MCF 10A (cell line): Measurements from ENCODE around the gene KCNA10. TPM values are rescaled to one million over a fixed set of nuclear protein-coding genes. Genes with fewer than 3 reads are reported as not detected.

Experiments
- BruUV-seq: library from RNA; stranded (reverse); fragments of 400-500 nt; replicated peaks from 2 replicates; lab custom pipeline; 2021; lab: Mats Ljungman, UMichigan
- CTCF ChIA-PET: fragments of 300-600 bp; sonication (Branson Sonifier 250); formaldehyde crosslinking; extraction: SDS; loops from one replicate; lab custom pipeline; 2021; ENCODE audit warnings: antibody characterized with exemption, inconsistent platforms; lab: Yijun Ruan, JAX
- POLR2A ChIA-PET: fragments of 300-600, 350-650 bp; sonication (Branson Sonifier 250); formaldehyde crosslinking; extraction: SDS; loops from one replicate; lab custom pipeline; 2020; ENCODE audit warnings: antibody characterized with exemption, inconsistent platforms; lab: Yijun Ruan, JAX
- DNase-seq: peaks from one replicate; pipeline ENCODE4 v3.0.0-alpha.2; 2018; ENCODE audit not compliant: unreplicated experiment
- H3K27ac Mint-ChIP-seq: one replicate; pipeline ENCODE4 v1.8.0; 2022; ENCODE audit warnings: mild to moderate bottlenecking, low read depth, mixed read lengths; ENCODE audit not compliant: unreplicated experiment
- H3K27me3 Mint-ChIP-seq: one replicate; pipeline ENCODE4 v1.8.0; 2022; ENCODE audit warnings: mixed read lengths; ENCODE audit not compliant: insufficient read depth, unreplicated experiment
- H3K36me3 Mint-ChIP-seq: one replicate; pipeline ENCODE4 v1.8.0; 2022; ENCODE audit warnings: mild to moderate bottlenecking, moderate library complexity, mixed read lengths; ENCODE audit not compliant: insufficient read depth, unreplicated experiment
- H3K4me1 Mint-ChIP-seq: one replicate; pipeline ENCODE4 v1.8.0; 2022; ENCODE audit warnings: mixed read lengths; ENCODE audit not compliant: insufficient read depth, unreplicated experiment
- H3K4me3 Mint-ChIP-seq: one replicate; pipeline ENCODE4 v1.8.0; 2022; ENCODE audit warnings: mild to moderate bottlenecking, moderate library complexity, mixed read lengths; ENCODE audit not compliant: unreplicated experiment
- H3K9me3 Mint-ChIP-seq: one replicate; pipeline ENCODE4 v1.8.0; 2022; ENCODE audit warnings: mixed read lengths; ENCODE audit not compliant: unreplicated experiment
- CTCF ChIP-seq: fragments of 200-600 bp; IDR thresholded peaks from one replicate; pipeline ENCODE4 v1.8.0; 2022; ENCODE audit warnings: antibody characterized with exemption, mild to moderate bottlenecking; ENCODE audit not compliant: unreplicated experiment
- intact Hi-C: fragments of 100-400 bp; cut with micrococcal nuclease; formaldehyde crosslinking; loops from 2 replicates; pipeline ENCODE4 v1.14.1; 2022
- total RNA-seq: library from RNA; stranded (reverse); gene quantifications from 2 replicates; pipeline ENCODE4 v1.2.3, GENCODE V29; 2022

KCNA10 gene
- total RNA-seq, 1 experiment from 2014 or later = not detected

GRCh38 chr1:110522560-110522959 lies 3.6 kb upstream of the KCNA10 start:
- CTCF ChIA-PET = interaction anchor here (0.6 to 5.8 kb wide), 4 partner anchors 9 to 49 kb away, joined by 3 to 30 read pairs (median 10); no protein-coding TSS in a partner anchor
- H3K27me3 Mint-ChIP-seq = peaks cover 49% of the 10 kb centered on the region

GRCh38 chr1:110520827-110521226 lies 1.9 kb upstream of the KCNA10 start:
- H3K9me3 Mint-ChIP-seq = no peaks in the 10 kb centered on the region
- CTCF ChIA-PET = interaction anchor here (1.5 to 5.8 kb wide), 2 partner anchors 25 to 109 kb away, joined by 3 to 30 read pairs; no protein-coding TSS in a partner anchor
- intact Hi-C loops = loop anchor here (5.0 kb wide), 1 partner anchor 246 kb away; no protein-coding TSS in a partner anchor
- no peak overlapping the region for H3K4me3 Mint-ChIP-seq
- POLR2A ChIA-PET = no interaction called here
- DNase-seq = no peak
- H3K27ac Mint-ChIP-seq = no peak overlapping the region
- peaks cover 8% of the 10 kb centered on the region for H3K4me1 Mint-ChIP-seq
- H3K27me3 Mint-ChIP-seq = peaks cover 50% of the 10 kb centered on the region
- TF ChIP-seq CTCF = no peak
- no TSS peak for BruUV-seq
- no peaks in the 10 kb centered on the region for H3K36me3 Mint-ChIP-seq

More at GRCh38 chr1:110522560-110522959, 3.6 kb upstream of the KCNA10 start:
- BruUV-seq = no TSS peak
- Mint-ChIP-seq H3K4me1 (peaks cover 8% of the 10 kb centered on the region), H3K9me3 (no peaks in the 10 kb centered on the region), H3K27ac (no peak overlapping the region), H3K36me3 (no peaks in the 10 kb centered on the region), H3K4me3 (no peak overlapping the region)
- POLR2A ChIA-PET = interaction anchor here (0.6 kb wide), 1 partner anchor 112 kb away, joined by 3 read pairs; no protein-coding TSS in a partner anchor
- no peak for TF ChIP-seq CTCF
- intact Hi-C loops = loop anchor here (5.0 kb wide), 1 partner anchor 245 kb away; no protein-coding TSS in a partner anchor
- DNase-seq = no peak

GRCh38 chr1:110515891-110516290 lies 3.1 kb downstream of the KCNA10 start:
- no peak for TF ChIP-seq CTCF
- Mint-ChIP-seq H3K4me1 (peaks cover 5% of the 10 kb centered on the region), H3K27me3 (peaks cover 17% of the 10 kb centered on the region), H3K9me3 (peaks cover 9% of the 10 kb centered on the region), H3K36me3 (no peaks in the 10 kb centered on the region), H3K27ac (no peak overlapping the region), H3K4me3 (no peak overlapping the region)
- ChIA-PET CTCF (interaction anchor here (0.5 to 1.8 kb wide), 5 partner anchors 20 to 246 kb away, joined by 3 to 14 read pairs (median 3); no protein-coding TSS in a partner anchor), POLR2A (interaction anchor here (0.9 to 1.0 kb wide), 2 partner anchors 11 to 26 kb away, joined by 3 to 5 read pairs; no protein-coding TSS in a partner anchor)
- BruUV-seq = no TSS peak
- DNase-seq = peak; percentile 53
- intact Hi-C loops = no loop called here

- CTCF ChIA-PET = interaction anchor here (0.6 to 1.8 kb wide), 2 partner anchors 19 to 495 kb away, joined by 3 to 14 read pairs; no protein-coding TSS in a partner anchor
- BruUV-seq = no TSS peak
- no peak for DNase-seq
- POLR2A ChIA-PET = interaction anchor here (1.0 kb wide), 1 partner anchor 9 kb away, joined by 3 read pairs; no protein-coding TSS in a partner anchor
- no peak for TF ChIP-seq CTCF
- H3K9me3 Mint-ChIP-seq = peaks cover 9% of the 10 kb centered on the region
- no peak overlapping the region for H3K27ac Mint-ChIP-seq
- peaks cover 17% of the 10 kb centered on the region for H3K27me3 Mint-ChIP-seq
- H3K4me1 Mint-ChIP-seq = peaks cover 5% of the 10 kb centered on the region
- intact Hi-C loops = no loop called here
- H3K4me3 Mint-ChIP-seq = no peak overlapping the region
- H3K36me3 Mint-ChIP-seq = no peaks in the 10 kb centered on the region
Measured at GRCh38 chr1:110515041-110515440, 3.9 kb downstream of the KCNA10 start.
